Neural progenitor cell (in vitro differentiated cells): ENCODE results near the gene USP9X.

Source experiments
- EZH2 ChIP-seq: fragments of 200-600 bp; sonication (generic); IDR thresholded peaks from 2 replicates; pipeline ENCODE4 v1.6.1; 2017; ENCODE audit warnings: antibody characterized with exemption, mild to moderate bottlenecking, moderate library complexity
- TF ChIP-seq, protein P1 (sequence below): fragments of 200-600 bp; sonication (generic); IDR thresholded peaks from 2 replicates; pipeline ENCODE4 v1.5.1; 2017; ENCODE audit warnings: antibody characterized with exemption, mild to moderate bottlenecking

DNA sequence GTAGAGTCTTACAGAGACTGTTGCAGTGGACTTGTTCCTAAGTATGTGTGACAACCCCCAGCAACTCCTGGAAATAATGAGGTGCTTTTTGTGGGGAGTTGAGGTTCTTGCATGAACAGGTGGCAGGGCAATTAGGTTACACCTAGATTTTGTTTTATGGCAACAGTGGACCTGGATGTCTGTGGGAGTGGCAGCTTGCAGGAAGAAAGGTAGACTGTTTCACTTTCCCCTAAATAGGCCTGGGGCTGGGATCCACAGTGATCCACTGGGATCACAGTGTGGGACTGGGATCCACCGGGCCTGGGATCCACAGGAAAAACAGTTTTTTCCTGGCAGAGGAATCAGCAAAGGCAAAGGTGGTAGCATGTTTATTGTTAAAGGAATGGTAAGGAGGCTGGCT, 18.3 kb upstream of the USP9X start:
- TF ChIP-seq EZH2 = no peak
- TF ChIP-seq, protein P1, sequence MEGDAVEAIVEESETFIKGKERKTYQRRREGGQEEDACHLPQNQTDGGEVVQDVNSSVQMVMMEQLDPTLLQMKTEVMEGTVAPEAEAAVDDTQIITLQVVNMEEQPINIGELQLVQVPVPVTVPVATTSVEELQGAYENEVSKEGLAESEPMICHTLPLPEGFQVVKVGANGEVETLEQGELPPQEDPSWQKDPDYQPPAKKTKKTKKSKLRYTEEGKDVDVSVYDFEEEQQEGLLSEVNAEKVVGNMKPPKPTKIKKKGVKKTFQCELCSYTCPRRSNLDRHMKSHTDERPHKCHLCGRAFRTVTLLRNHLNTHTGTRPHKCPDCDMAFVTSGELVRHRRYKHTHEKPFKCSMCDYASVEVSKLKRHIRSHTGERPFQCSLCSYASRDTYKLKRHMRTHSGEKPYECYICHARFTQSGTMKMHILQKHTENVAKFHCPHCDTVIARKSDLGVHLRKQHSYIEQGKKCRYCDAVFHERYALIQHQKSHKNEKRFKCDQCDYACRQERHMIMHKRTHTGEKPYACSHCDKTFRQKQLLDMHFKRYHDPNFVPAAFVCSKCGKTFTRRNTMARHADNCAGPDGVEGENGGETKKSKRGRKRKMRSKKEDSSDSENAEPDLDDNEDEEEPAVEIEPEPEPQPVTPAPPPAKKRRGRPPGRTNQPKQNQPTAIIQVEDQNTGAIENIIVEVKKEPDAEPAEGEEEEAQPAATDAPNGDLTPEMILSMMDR = no peak
